Liver (tissue), 9 donors: ENCODE data around the gene ST6GALNAC4. TPM values are rescaled to one million over a fixed set of nuclear protein-coding genes. Genes with fewer than 3 reads are reported as not detected.

ENCODE experiments used
- DNase-seq: peaks from one replicate; pipeline ENCODE4 v3.0.0-alpha.2; 2017; ENCODE audit warnings: low spot score
- H3K27ac ChIP-seq, 2 donors: one replicate each; pipeline ENCODE4 v1.7.0; 2013; ENCODE audit warnings: inconsistent platforms in 2 of 2, low read length in 2 of 2, control low read depth in 1 of 2, low read depth in 1 of 2, mild to moderate bottlenecking in 1 of 2
- H3K27me3 ChIP-seq, 4 donors: one replicate each; pipeline versions ENCODE4 v1.6.1 to v1.7.0; 2013; ENCODE audit warnings: low read length in 3 of 4, inconsistent platforms in 1 of 4, mild to moderate bottlenecking in 1 of 4, moderate library complexity in 1 of 4; ENCODE audit not compliant: control insufficient read depth in 4 of 4, insufficient read depth in 4 of 4
- H3K36me3 ChIP-seq, 4 donors: one replicate each; pipeline versions ENCODE4 v1.6.1 to v1.7.0; 2013; ENCODE audit warnings: low read length in 3 of 4, mild to moderate bottlenecking in 3 of 4, low read depth in 1 of 4, moderate library complexity in 1 of 4; ENCODE audit not compliant: control insufficient read depth in 4 of 4, insufficient read depth in 3 of 4
- H3K4me1 ChIP-seq, 4 donors: one replicate each; pipeline versions ENCODE4 v1.6.1 to v1.7.0; 2013; ENCODE audit warnings: low read length in 3 of 4, mild to moderate bottlenecking in 3 of 4, moderate library complexity in 1 of 4; ENCODE audit not compliant: control insufficient read depth in 4 of 4, insufficient read depth in 4 of 4
- H3K4me3 ChIP-seq, 3 donors: one replicate each; pipeline versions ENCODE4 v1.6.1 to v1.7.0; 2013; ENCODE audit warnings: low read length in 3 of 3, control low read depth in 1 of 3, low read depth in 1 of 3, mild to moderate bottlenecking in 1 of 3
- H3K9ac ChIP-seq, 2 donors: one replicate each; pipeline ENCODE4 v1.7.0; 2013; ENCODE audit warnings: low read length in 2 of 2, mild to moderate bottlenecking in 2 of 2, moderate library complexity in 2 of 2, control low read depth in 1 of 2, low read depth in 1 of 2
- H3K9me3 ChIP-seq, 4 donors: one replicate each; pipeline versions ENCODE4 v1.6.1 to v1.7.0; 2013; ENCODE audit warnings: low read length in 3 of 4; ENCODE audit not compliant: control insufficient read depth in 4 of 4
- EGR1 ChIP-seq, 2 donors: IDR thresholded peaks; 2 replicates each; pipeline ENCODE4 v1.6.1; 2016 to 2018; ENCODE audit warnings: antibody characterized with exemption in 2 of 2, low read depth in 2 of 2
- FOXA1 ChIP-seq: IDR thresholded peaks from 2 replicates; pipeline ENCODE4 v1.6.1; 2016; ENCODE audit warnings: antibody characterized with exemption
- FOXA2 ChIP-seq: IDR thresholded peaks from 2 replicates; pipeline ENCODE4 v1.6.1; 2016; ENCODE audit warnings: antibody characterized with exemption
- GABPA ChIP-seq, 2 donors: IDR thresholded peaks in 1 of 2; conservative IDR thresholded peaks in 1 of 2; 2 replicates each; pipeline ENCODE4 v1.6.1; 2016; ENCODE audit warnings: antibody characterized with exemption in 2 of 2, mild to moderate bottlenecking in 1 of 2, moderate library complexity in 1 of 2
- HNF4A ChIP-seq, 2 donors: conservative IDR thresholded peaks; 2 replicates each; pipeline ENCODE4 v1.6.1; 2016; ENCODE audit warnings: antibody characterized with exemption in 2 of 2, mild to moderate bottlenecking in 2 of 2
- HNF4G ChIP-seq: IDR thresholded peaks from 2 replicates; pipeline ENCODE4 v1.6.1; 2016; ENCODE audit warnings: antibody characterized with exemption
- JUND ChIP-seq, 2 donors: IDR thresholded peaks; 2 replicates each; pipeline ENCODE4 v1.6.1; 2016; ENCODE audit warnings: antibody characterized with exemption in 2 of 2
- MAX ChIP-seq: IDR thresholded peaks from 2 replicates; pipeline ENCODE4 v1.6.1; 2016; ENCODE audit warnings: antibody characterized with exemption
- NR2F2 ChIP-seq: IDR thresholded peaks from 2 replicates; pipeline ENCODE4 v1.6.1; 2016; ENCODE audit warnings: antibody characterized with exemption
- RAD21 ChIP-seq, 2 donors: IDR thresholded peaks; 2 replicates each; pipeline ENCODE4 v1.6.1; 2016; ENCODE audit warnings: antibody characterized with exemption in 2 of 2, mild to moderate bottlenecking in 2 of 2
- REST ChIP-seq: IDR thresholded peaks from 2 replicates; pipeline ENCODE4 v1.6.1; 2016; ENCODE audit warnings: antibody characterized with exemption, mild to moderate bottlenecking
- RXRA ChIP-seq, 2 donors: IDR thresholded peaks; 2 replicates each; pipeline ENCODE4 v1.6.1; 2017 to 2018; ENCODE audit warnings: antibody characterized with exemption in 2 of 2, mild to moderate bottlenecking in 1 of 2
- SP1 ChIP-seq: IDR thresholded peaks from 2 replicates; pipeline ENCODE4 v1.6.1; 2018; ENCODE audit warnings: antibody characterized with exemption, mild to moderate bottlenecking
- TAF1 ChIP-seq: conservative IDR thresholded peaks from 2 replicates; pipeline ENCODE4 v1.6.1; 2016; ENCODE audit warnings: antibody characterized with exemption, mild to moderate bottlenecking
- WGBS: extraction: QIAGEN DNeasy Blood & Tissue Kit; methylation state at CpG from one replicate; pipeline ENCODE4 v1.1.7; 2013; 5-methylcytosine and 5-hydroxymethylcytosine counted together
- polyA plus RNA-seq, 2 donors: library from polyadenylated mRNA; stranded (reverse) in 1 of 2; unstranded in 1 of 2; fragments of 200-250 nt in 1 of 2; fragments of >200 nt in 1 of 2; fragmentation: Nextera tagmentation in 1 of 2; extraction: Ambion mirVana in 1 of 2; gene quantifications; one replicate each; pipeline versions ENCODE4 v1.2.1 to v1.2.3, GENCODE V29; 2013 to 2015
- total RNA-seq, 2 donors: library from RNA; depleted of rRNA; stranded (reverse); fragments of >200 nt; gene quantifications; one replicate each; pipeline ENCODE4 v1.2.3, GENCODE V29; 2014
- TF ChIP-seq, protein P1 (sequence below): IDR thresholded peaks from 2 replicates; pipeline ENCODE4 v1.6.1; 2016; ENCODE audit warnings: antibody characterized with exemption
- TF ChIP-seq, protein P2 (sequence below): fragments of 150-350 bp; IDR thresholded peaks from 2 replicates; pipeline ENCODE4 v1.5.1; 2017; ENCODE audit warnings: improper control_type of control experiment, low read depth, low read length; ENCODE audit not compliant: missing input control
- TF ChIP-seq, protein P3 (sequence below): IDR thresholded peaks from 2 replicates; pipeline ENCODE4 v1.6.1; 2016; ENCODE audit warnings: antibody characterized with exemption
- donor health status: healthy.
- donor health status: healthy.
- donor health status: healthy.
- donor health status: healthy.
- donor health status: healthy.

Gene ST6GALNAC4
- total and polyA plus RNA-seq, 4 donors: 2.5 to 83.7 (median 7.5) TPM

DNA sequence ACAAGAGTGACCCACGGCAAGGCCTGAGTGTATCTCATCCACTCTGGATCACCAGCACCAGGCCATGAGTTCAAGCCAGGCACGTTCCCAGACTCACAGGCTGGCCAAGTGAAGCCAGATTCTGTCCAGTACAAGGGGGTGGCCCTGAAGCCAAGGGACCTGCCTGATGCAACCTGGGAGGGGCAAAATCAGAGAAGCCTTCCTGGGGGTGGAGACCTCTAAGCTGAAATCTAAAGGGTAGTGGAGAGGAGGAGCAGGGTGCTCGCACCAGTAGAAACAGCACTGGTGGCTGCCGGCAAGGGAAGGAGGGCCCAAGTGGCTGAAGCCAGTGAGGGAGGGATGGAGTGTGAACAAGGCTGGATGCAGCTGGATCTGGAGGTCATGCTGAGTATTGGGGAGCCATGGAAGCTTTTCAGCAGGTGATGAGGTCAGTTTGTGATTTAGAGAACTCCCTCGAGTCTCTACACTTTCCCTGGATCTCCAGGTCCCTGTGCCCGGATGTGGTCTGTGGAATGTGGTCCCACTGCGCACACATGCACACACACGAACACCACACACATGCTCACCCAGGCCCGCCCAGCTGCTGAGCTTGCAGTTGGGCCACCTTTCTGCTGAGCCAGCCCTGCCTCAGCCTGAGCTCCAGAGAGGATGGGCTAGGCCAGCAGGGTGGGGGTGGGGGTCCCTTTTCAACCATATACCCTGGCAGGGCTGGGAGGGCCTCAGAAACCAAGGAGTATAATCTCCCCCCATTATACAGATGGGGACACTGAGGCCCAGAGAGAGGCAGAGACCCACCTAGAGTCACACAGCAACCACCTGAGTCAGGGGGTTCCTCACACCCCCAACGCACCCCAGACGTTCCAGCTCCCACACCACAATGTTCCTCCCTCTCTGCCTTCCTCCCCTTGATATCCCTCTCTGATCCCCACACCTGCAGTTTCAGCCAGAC lies 12.1 kb upstream of the ST6GALNAC4 start:
- no peak overlapping the region for H3K4me3 ChIP-seq
- peaks cover 0 to 17% (median 6%) of the 10 kb centered on the region in 4 donors for H3K4me1 ChIP-seq
- no peak for DNase-seq
- no peaks in the 10 kb centered on the region for H3K36me3 ChIP-seq
- no peak overlapping the region for H3K27ac ChIP-seq
- no peak for TF ChIP-seq HNF4G
- TF ChIP-seq SP1: no peak
- no peak for TF ChIP-seq RXRA (IDR thresholded peaks at IDR 0.05)
- TF ChIP-seq, protein P1, sequence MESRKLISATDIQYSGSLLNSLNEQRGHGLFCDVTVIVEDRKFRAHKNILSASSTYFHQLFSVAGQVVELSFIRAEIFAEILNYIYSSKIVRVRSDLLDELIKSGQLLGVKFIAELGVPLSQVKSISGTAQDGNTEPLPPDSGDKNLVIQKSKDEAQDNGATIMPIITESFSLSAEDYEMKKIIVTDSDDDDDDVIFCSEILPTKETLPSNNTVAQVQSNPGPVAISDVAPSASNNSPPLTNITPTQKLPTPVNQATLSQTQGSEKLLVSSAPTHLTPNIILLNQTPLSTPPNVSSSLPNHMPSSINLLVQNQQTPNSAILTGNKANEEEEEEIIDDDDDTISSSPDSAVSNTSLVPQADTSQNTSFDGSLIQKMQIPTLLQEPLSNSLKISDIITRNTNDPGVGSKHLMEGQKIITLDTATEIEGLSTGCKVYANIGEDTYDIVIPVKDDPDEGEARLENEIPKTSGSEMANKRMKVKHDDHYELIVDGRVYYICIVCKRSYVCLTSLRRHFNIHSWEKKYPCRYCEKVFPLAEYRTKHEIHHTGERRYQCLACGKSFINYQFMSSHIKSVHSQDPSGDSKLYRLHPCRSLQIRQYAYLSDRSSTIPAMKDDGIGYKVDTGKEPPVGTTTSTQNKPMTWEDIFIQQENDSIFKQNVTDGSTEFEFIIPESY: no peak
- no peak for TF ChIP-seq EGR1 (IDR thresholded peaks at IDR 0.05; ENCODE audit: low read depth in 2 of 2)
- TF ChIP-seq, protein P2, sequence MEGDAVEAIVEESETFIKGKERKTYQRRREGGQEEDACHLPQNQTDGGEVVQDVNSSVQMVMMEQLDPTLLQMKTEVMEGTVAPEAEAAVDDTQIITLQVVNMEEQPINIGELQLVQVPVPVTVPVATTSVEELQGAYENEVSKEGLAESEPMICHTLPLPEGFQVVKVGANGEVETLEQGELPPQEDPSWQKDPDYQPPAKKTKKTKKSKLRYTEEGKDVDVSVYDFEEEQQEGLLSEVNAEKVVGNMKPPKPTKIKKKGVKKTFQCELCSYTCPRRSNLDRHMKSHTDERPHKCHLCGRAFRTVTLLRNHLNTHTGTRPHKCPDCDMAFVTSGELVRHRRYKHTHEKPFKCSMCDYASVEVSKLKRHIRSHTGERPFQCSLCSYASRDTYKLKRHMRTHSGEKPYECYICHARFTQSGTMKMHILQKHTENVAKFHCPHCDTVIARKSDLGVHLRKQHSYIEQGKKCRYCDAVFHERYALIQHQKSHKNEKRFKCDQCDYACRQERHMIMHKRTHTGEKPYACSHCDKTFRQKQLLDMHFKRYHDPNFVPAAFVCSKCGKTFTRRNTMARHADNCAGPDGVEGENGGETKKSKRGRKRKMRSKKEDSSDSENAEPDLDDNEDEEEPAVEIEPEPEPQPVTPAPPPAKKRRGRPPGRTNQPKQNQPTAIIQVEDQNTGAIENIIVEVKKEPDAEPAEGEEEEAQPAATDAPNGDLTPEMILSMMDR: no peak
- TF ChIP-seq, protein P3, sequence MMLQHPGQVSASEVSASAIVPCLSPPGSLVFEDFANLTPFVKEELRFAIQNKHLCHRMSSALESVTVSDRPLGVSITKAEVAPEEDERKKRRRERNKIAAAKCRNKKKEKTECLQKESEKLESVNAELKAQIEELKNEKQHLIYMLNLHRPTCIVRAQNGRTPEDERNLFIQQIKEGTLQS: no peak
- no peak for TF ChIP-seq JUND (IDR thresholded peaks at IDR 0.05)
- no peak for TF ChIP-seq HNF4A (conservative IDR thresholded peaks at IDR 0.05)
- TF ChIP-seq GABPA (IDR thresholded peaks at IDR 0.05 in 1 of 2, conservative IDR thresholded peaks at IDR 0.05 in 1 of 2): no peak
- no peak for TF ChIP-seq FOXA2
- no peak for TF ChIP-seq RAD21 (IDR thresholded peaks at IDR 0.05)
- TF ChIP-seq REST: no peak
- no peak for TF ChIP-seq TAF1
- no peak for TF ChIP-seq NR2F2
- no peak for TF ChIP-seq MAX
- TF ChIP-seq FOXA1: no peak
- H3K27me3 ChIP-seq: peaks cover 0 to 7% (median 0%) of the 10 kb centered on the region in 4 donors
- H3K9me3 ChIP-seq: no peaks in the 10 kb centered on the region
- no peak overlapping the region for H3K9ac ChIP-seq
- WGBS: 67% methylated on average over 11 of the region's 11 CpGs
